Effector memory CD4-positive, alpha-beta T cell (primary cell): Measurements from ENCODE around the gene C1orf105.
"Not testable (repeated sequence)": the region's sequence is repeated elsewhere in the genome, so short reads cannot be mapped to it uniquely, and the experiment has no call there.

ENCODE experiments used
- DNase-seq, 3 donors: peaks; one replicate each; pipeline ENCODE4 v3.0.0-alpha.2; 2020
- H3K27ac ChIP-seq: 2 replicates; pipeline ENCODE4 v1.7.0; 2013; ENCODE audit warnings: mild to moderate bottlenecking, low read length, moderate library complexity; ENCODE audit not compliant: insufficient read depth, poor library complexity, severe bottlenecking
- H3K27me3 ChIP-seq: replicated peaks from 2 replicates; pipeline ENCODE4 v1.7.0; 2013; ENCODE audit warnings: mild to moderate bottlenecking, low read length; ENCODE audit not compliant: insufficient read depth, control insufficient read depth, poor library complexity, severe bottlenecking
- H3K36me3 ChIP-seq: 2 replicates; pipeline ENCODE4 v1.7.0; 2013; ENCODE audit warnings: mild to moderate bottlenecking, low read length, moderate library complexity; ENCODE audit not compliant: control insufficient read depth, insufficient read depth
- H3K4me1 ChIP-seq: 2 replicates; pipeline ENCODE4 v1.7.0; 2013; ENCODE audit warnings: low read length, mild to moderate bottlenecking; ENCODE audit not compliant: control insufficient read depth, insufficient read depth, poor library complexity, severe bottlenecking
- H3K4me3 ChIP-seq: 2 replicates; pipeline ENCODE4 v1.7.0; 2013; ENCODE audit warnings: low read length, low read depth, mild to moderate bottlenecking; ENCODE audit not compliant: insufficient read depth, poor library complexity, severe bottlenecking
- H3K9me3 ChIP-seq: 2 replicates; pipeline ENCODE4 v1.7.0; 2013; ENCODE audit warnings: mild to moderate bottlenecking, low read length, moderate library complexity; ENCODE audit not compliant: control insufficient read depth
- total RNA-seq, 3 donors: gene quantifications; one replicate each; lab custom pipeline; 2026; lab: John Stamatoyannopoulos, UW

C1orf105 gene
- total RNA-seq: 0 to 0.09 (median 0) reads per million in 3 donors

GRCh38 chr1:172420385-172420784 is at the start of gene C1orf105:
TSS of gene C1orf105 (plus strand) at chr1:172420685. CDS start at chr1:172420886, 201 bp downstream.
- H3K4me3 ChIP-seq: no peak within 1 kb of the TSS

GRCh38 chr1:172371646-172372045 is 48.8 kb upstream of the C1orf105 start:
- not testable (repeated sequence) for H3K36me3 ChIP-seq, H3K9me3 ChIP-seq, H3K27me3 ChIP-seq, H3K4me3 ChIP-seq, H3K27ac ChIP-seq, H3K4me1 ChIP-seq, DNase-seq

More at GRCh38 chr1:172420385-172420784, at the start of gene C1orf105:
- no peaks in the 10 kb centered on the region for H3K9me3 ChIP-seq
- H3K4me1 ChIP-seq: no peaks in the 10 kb centered on the region
- no peak for DNase-seq
- H3K36me3 ChIP-seq: no peaks in the 10 kb centered on the region
- no peaks in the 10 kb centered on the region for H3K27me3 ChIP-seq
- no peak within 1 kb of the TSS for H3K27ac ChIP-seq

GRCh38 chr1:172373864-172374263 is 46.6 kb upstream of the C1orf105 start:
- no peak overlapping the region for H3K4me3 ChIP-seq
- peaks cover 5% of the 10 kb centered on the region for H3K4me1 ChIP-seq
- H3K27me3 ChIP-seq: no peaks in the 10 kb centered on the region
- no peaks in the 10 kb centered on the region for H3K36me3 ChIP-seq
- H3K27ac ChIP-seq: no peak overlapping the region
- no peak for DNase-seq
- H3K9me3 ChIP-seq: no peaks in the 10 kb centered on the region

GRCh38 chr1:172375211-172375631 is 45.3 kb upstream of the C1orf105 start:
- DNase-seq: no peak
- Histone ChIP-seq H3K9me3 (no peaks in the 10 kb centered on the region), H3K4me3 (no peak overlapping the region), H3K27ac (no peak overlapping the region), H3K27me3 (no peaks in the 10 kb centered on the region), H3K4me1 (peaks cover 17% of the 10 kb centered on the region), H3K36me3 (no peaks in the 10 kb centered on the region)

GRCh38 chr1:172376431-172376830 is 44.1 kb upstream of the C1orf105 start:
- no peaks in the 10 kb centered on the region for H3K27me3 ChIP-seq
- H3K36me3 ChIP-seq: no peaks in the 10 kb centered on the region
- DNase-seq: no peak
- peaks cover 18% of the 10 kb centered on the region for H3K4me1 ChIP-seq
- H3K4me3 ChIP-seq: no peak overlapping the region
- no peak overlapping the region for H3K27ac ChIP-seq
- no peaks in the 10 kb centered on the region for H3K9me3 ChIP-seq

GRCh38 chr1:172377565-172377964 is 42.9 kb upstream of the C1orf105 start:
- H3K27me3 ChIP-seq: no peaks in the 10 kb centered on the region
- no peak overlapping the region for H3K4me3 ChIP-seq
- peaks cover 18% of the 10 kb centered on the region for H3K4me1 ChIP-seq
- no peaks in the 10 kb centered on the region for H3K36me3 ChIP-seq
- no peaks in the 10 kb centered on the region for H3K9me3 ChIP-seq
- no peak for DNase-seq
- H3K27ac ChIP-seq: no peak overlapping the region

GRCh38 chr1:172378109-172378760 is 42.2 kb upstream of the C1orf105 start:
- no peak overlapping the region for H3K4me3 ChIP-seq
- no peak overlapping the region for H3K27ac ChIP-seq
- H3K27me3 ChIP-seq: no peaks in the 10 kb centered on the region
- peaks cover 18% of the 10 kb centered on the region for H3K4me1 ChIP-seq
- DNase-seq: no peak
- H3K36me3 ChIP-seq: no peaks in the 10 kb centered on the region
- H3K9me3 ChIP-seq: no peaks in the 10 kb centered on the region

- Histone ChIP-seq H3K4me1 (peaks cover 18% of the 10 kb centered on the region), H3K4me3 (no peak overlapping the region), H3K27me3 (no peaks in the 10 kb centered on the region), H3K9me3 (no peaks in the 10 kb centered on the region), H3K36me3 (no peaks in the 10 kb centered on the region), H3K27ac (peak overlapping the region; percentile 61)
- DNase-seq: peak in 1 of 3 donors; percentile 6
These were observed 39.8 kb upstream of the C1orf105 start for GRCh38 chr1:172380441-172381244.

GRCh38 chr1:172381946-172382345 is 38.5 kb upstream of the C1orf105 start:
- Histone ChIP-seq H3K36me3 (no peaks in the 10 kb centered on the region), H3K4me3 (no peak overlapping the region), H3K9me3 (no peaks in the 10 kb centered on the region), H3K4me1 (peaks cover 13% of the 10 kb centered on the region), H3K27ac (no peak overlapping the region), H3K27me3 (no peaks in the 10 kb centered on the region)
- DNase-seq: no peak

GRCh38 chr1:172382406-172382805 is 38.1 kb upstream of the C1orf105 start:
- H3K4me3 ChIP-seq: no peak overlapping the region
- DNase-seq: no peak
- H3K36me3 ChIP-seq: no peaks in the 10 kb centered on the region
- H3K27ac ChIP-seq: no peak overlapping the region
- H3K9me3 ChIP-seq: no peaks in the 10 kb centered on the region
- H3K27me3 ChIP-seq: no peaks in the 10 kb centered on the region
- H3K4me1 ChIP-seq: peaks cover 13% of the 10 kb centered on the region
